ENCODE results near the gene FRMD6.

Gene FRMD6

GRCh38 chr14:51674294-51675002 is 22.7 kb downstream of the FRMD6 start:
- peaks cover 7% of the 10 kb centered on the region for H3K4me1 Mint-ChIP-seq (ENCODE audit: low read depth)
- no peaks in the 10 kb centered on the region for H3K27me3 Mint-ChIP-seq
- H3K9me3 Mint-ChIP-seq (ENCODE audit: low read depth): no peaks in the 10 kb centered on the region
- no peak overlapping the region for H3K4me3 Mint-ChIP-seq
- H3K36me3 Mint-ChIP-seq: no peaks in the 10 kb centered on the region
- H3K27ac Mint-ChIP-seq: no peak overlapping the region

DNA sequence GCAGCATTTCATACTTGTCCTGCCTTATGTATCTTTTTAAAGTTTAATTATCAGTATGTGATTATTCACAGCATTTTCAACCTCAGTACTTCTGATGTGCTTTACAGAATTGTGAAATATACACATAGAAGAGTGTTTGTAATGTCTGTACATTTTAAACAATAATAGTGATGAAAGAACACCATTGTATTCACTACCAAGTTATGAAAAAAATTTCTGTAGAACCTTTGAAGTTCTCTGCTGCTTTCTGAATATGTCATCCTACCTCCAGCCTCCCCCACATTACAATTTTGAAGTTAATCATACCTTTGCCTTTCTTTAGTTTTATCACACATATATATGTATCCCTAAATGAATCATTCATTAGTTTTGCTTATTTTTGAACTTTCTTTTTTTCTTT is 24.8 kb downstream of the FRMD6 start:
- H3K9me3 Mint-ChIP-seq (ENCODE audit: low read depth): no peaks in the 10 kb centered on the region

DNA sequence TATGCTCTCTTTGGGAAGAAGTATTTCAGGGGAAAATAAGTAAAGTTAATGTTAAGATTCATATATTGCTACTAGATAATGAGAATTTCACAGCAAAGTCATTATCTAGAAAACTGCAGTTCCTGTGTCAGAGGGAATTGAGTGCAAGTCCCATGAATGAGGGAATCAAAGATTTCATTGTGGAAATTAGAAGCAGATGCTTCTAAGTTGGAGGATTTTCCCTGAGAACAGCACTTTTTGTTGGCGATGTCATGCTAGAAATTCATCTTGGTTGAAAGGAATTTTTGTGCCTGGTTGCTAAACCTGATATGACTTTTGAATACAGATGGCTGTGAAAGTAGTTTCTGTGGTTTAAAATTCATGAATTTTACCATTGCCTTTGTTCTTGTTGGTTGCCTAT is 25.6 kb downstream of the FRMD6 start:
- Mint-ChIP-seq H3K27ac (no peak overlapping the region), H3K36me3 (no peaks in the 10 kb centered on the region), H3K4me3 (no peak overlapping the region), H3K27me3 (no peaks in the 10 kb centered on the region), H3K4me1 (ENCODE audit: low read depth) (peaks cover 7% of the 10 kb centered on the region), H3K9me3 (ENCODE audit: low read depth) (no peaks in the 10 kb centered on the region)

More for the DNA sequence above, 24.8 kb downstream of the FRMD6 start:
- Mint-ChIP-seq H3K27ac (no peak overlapping the region), H3K36me3 (no peaks in the 10 kb centered on the region), H3K27me3 (no peaks in the 10 kb centered on the region), H3K4me3 (no peak overlapping the region), H3K4me1 (ENCODE audit: low read depth) (peaks cover 7% of the 10 kb centered on the region)

DNA sequence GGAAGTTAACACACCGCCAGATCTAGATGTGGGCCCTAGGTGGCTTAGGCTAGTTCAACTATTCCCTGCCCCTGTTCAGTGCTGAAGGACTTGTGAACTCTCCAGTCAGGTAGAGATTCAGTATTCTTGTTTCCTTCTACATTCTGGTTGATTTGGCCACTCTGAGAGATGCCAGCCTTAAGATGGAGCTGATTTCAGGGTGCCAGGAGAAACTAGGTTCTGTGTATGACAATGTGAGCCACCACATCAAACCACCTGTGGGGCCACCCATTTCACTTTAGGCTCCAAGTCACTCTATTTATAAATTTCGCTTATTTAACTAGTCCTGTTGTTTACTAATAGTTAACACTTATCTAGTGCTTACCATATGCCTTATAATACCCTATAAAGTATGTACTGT is 26.0 kb downstream of the FRMD6 start:
- Mint-ChIP-seq H3K9me3 (ENCODE audit: low read depth) (no peaks in the 10 kb centered on the region), H3K4me3 (no peak overlapping the region), H3K27ac (no peak overlapping the region), H3K27me3 (no peaks in the 10 kb centered on the region), H3K4me1 (ENCODE audit: low read depth) (peaks cover 7% of the 10 kb centered on the region), H3K36me3 (no peaks in the 10 kb centered on the region)

- Mint-ChIP-seq H3K27me3 (no peaks in the 10 kb centered on the region), H3K27ac (no peak overlapping the region), H3K9me3 (ENCODE audit: low read depth) (no peaks in the 10 kb centered on the region), H3K4me1 (ENCODE audit: low read depth) (peaks cover 7% of the 10 kb centered on the region), H3K4me3 (no peak overlapping the region), H3K36me3 (no peaks in the 10 kb centered on the region)
These were observed 28.3 kb downstream of the FRMD6 start for GRCh38 chr14:51680031-51680430.

DNA sequence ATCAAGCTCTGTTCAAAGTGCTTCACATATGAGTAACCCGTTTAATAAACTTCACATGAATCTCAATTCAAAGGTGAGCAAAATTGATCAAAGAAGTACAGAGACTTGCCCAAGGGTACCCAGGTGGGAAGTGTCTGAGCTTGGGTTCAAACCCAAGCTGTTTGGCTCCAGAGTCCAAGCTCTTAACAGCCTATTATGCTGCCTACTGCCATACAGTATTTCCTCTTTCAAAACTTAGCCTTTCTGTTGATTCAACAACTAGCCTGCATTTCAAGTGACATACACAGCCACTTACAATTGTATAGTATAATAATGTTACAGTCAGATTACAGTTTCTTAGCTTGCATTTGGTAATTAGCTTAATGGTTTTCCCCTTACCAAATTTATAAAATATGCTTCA is 29.7 kb downstream of the FRMD6 start:
- Mint-ChIP-seq H3K27me3 (no peaks in the 10 kb centered on the region), H3K4me3 (no peak overlapping the region), H3K9me3 (ENCODE audit: low read depth) (no peaks in the 10 kb centered on the region), H3K4me1 (ENCODE audit: low read depth) (peaks cover 7% of the 10 kb centered on the region), H3K36me3 (no peaks in the 10 kb centered on the region), H3K27ac (no peak overlapping the region)

- H3K4me3 Mint-ChIP-seq: no peak overlapping the region
- no peaks in the 10 kb centered on the region for H3K4me1 Mint-ChIP-seq (ENCODE audit: low read depth)
- no peak overlapping the region for H3K27ac Mint-ChIP-seq
- no peaks in the 10 kb centered on the region for H3K9me3 Mint-ChIP-seq (ENCODE audit: low read depth)
- H3K27me3 Mint-ChIP-seq: no peaks in the 10 kb centered on the region
- H3K36me3 Mint-ChIP-seq: no peaks in the 10 kb centered on the region
These were observed 30.7 kb downstream of the FRMD6 start for GRCh38 chr14:51682411-51682810.

DNA sequence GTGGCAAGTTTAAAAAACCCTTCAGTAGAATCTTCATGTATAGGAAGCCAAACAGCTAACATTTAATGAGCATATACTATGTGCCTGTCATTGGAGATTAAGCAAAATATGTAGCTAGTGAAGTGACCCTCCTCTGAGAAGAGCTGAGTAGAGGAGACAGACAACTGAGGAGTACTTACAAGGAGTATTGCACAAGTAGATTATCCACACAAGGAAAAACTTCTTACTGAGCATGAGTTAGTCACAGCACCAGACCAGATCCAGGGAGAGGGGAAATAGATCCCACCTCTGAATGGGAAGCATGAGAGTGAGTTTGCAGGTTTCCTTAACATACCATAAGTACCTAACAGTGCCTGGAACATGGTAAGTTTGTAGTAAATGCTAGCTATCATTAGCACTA is 33.0 kb downstream of the FRMD6 start:
- H3K4me3 Mint-ChIP-seq: no peak overlapping the region
- H3K27ac Mint-ChIP-seq: no peak overlapping the region
- no peaks in the 10 kb centered on the region for H3K4me1 Mint-ChIP-seq (ENCODE audit: low read depth)
- H3K36me3 Mint-ChIP-seq: no peaks in the 10 kb centered on the region
- no peaks in the 10 kb centered on the region for H3K9me3 Mint-ChIP-seq (ENCODE audit: low read depth)
- no peaks in the 10 kb centered on the region for H3K27me3 Mint-ChIP-seq

GRCh38 chr14:51691176-51691575 is 39.5 kb downstream of the FRMD6 start:
- H3K27ac Mint-ChIP-seq: no peak overlapping the region
- H3K4me1 Mint-ChIP-seq (ENCODE audit: low read depth): no peaks in the 10 kb centered on the region
- no peak overlapping the region for H3K4me3 Mint-ChIP-seq
- H3K9me3 Mint-ChIP-seq (ENCODE audit: low read depth): no peaks in the 10 kb centered on the region
- no peaks in the 10 kb centered on the region for H3K27me3 Mint-ChIP-seq
- no peaks in the 10 kb centered on the region for H3K36me3 Mint-ChIP-seq

DNA sequence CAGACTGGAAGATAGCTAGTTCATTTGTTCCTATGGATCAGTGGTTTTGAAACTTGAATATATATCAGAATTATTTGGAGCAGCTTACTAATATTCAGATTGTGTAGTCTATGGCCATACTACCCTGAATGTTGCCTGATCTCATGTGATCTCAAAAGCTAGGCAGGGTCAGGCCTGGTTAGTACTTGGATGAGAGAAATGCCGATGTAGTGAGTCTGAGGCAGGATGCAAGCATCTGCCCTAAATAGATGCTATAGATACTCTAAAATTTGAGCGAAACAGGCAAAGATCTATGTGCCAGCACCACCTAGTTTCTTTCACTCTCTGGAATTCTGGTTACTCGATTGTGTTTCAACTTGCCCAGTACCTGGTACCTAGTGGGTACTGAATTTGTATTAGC is 40.9 kb downstream of the FRMD6 start:
- Mint-ChIP-seq H3K4me1 (ENCODE audit: low read depth) (no peaks in the 10 kb centered on the region), H3K27ac (no peak overlapping the region), H3K36me3 (no peaks in the 10 kb centered on the region), H3K4me3 (no peak overlapping the region), H3K9me3 (ENCODE audit: low read depth) (no peaks in the 10 kb centered on the region), H3K27me3 (no peaks in the 10 kb centered on the region)

DNA sequence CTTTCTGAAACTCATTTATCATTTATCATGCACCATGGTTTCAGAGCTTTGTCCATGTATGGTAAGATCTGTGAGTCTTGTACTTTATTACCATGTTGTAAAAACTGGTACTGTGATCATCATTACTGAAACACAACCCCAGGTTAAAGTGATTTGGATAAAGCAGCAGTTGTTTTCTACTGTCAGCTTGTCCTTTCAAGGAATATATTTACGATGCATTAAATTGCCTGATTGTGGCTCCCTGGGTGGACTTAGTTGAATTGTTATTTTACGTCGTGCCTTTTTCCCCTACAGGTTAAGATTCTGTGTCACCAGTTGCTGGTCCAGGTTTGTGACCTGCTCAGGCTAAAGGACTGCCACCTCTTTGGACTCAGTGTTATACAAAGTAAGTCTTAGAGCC is 46.1 kb downstream of the FRMD6 start:
- H3K4me1 Mint-ChIP-seq (ENCODE audit: low read depth): no peaks in the 10 kb centered on the region
- no peaks in the 10 kb centered on the region for H3K9me3 Mint-ChIP-seq (ENCODE audit: low read depth)
- H3K27ac Mint-ChIP-seq: no peak overlapping the region
- no peaks in the 10 kb centered on the region for H3K27me3 Mint-ChIP-seq
- no peaks in the 10 kb centered on the region for H3K36me3 Mint-ChIP-seq
- no peak overlapping the region for H3K4me3 Mint-ChIP-seq

- H3K4me3 Mint-ChIP-seq: no peak overlapping the region
- no peaks in the 10 kb centered on the region for H3K36me3 Mint-ChIP-seq
- H3K4me1 Mint-ChIP-seq (ENCODE audit: low read depth): no peaks in the 10 kb centered on the region
- H3K27me3 Mint-ChIP-seq: no peaks in the 10 kb centered on the region
- H3K27ac Mint-ChIP-seq: no peak overlapping the region
- H3K9me3 Mint-ChIP-seq (ENCODE audit: low read depth): no peaks in the 10 kb centered on the region
These were observed 50.2 kb downstream of the FRMD6 start for GRCh38 chr14:51701951-51702350.

GRCh38 chr14:51703787-51704186 is 52.1 kb downstream of the FRMD6 start:
- H3K9me3 Mint-ChIP-seq (ENCODE audit: low read depth): no peaks in the 10 kb centered on the region
- H3K36me3 Mint-ChIP-seq: no peaks in the 10 kb centered on the region
- H3K4me1 Mint-ChIP-seq (ENCODE audit: low read depth): no peaks in the 10 kb centered on the region
- H3K4me3 Mint-ChIP-seq: no peak overlapping the region
- no peak overlapping the region for H3K27ac Mint-ChIP-seq
- no peaks in the 10 kb centered on the region for H3K27me3 Mint-ChIP-seq

DNA sequence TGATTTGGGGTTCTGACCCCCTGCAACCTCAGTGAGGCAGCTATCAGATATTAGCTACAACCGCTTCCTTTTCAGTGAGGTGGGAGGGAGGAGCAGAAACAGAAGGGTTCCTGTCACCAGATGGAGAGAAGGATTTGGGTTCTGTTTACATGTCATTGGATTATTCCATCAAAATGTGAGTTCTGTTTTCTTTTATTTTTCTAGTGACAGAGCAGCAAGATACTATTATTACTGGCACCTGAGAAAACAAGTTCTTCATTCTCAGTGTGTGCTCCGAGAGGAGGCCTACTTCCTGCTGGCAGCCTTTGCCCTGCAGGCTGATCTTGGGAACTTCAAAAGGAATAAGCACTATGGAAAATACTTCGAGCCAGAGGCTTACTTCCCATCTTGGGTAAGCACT is 52.8 kb downstream of the FRMD6 start:
- no peaks in the 10 kb centered on the region for H3K9me3 Mint-ChIP-seq (ENCODE audit: low read depth)
- no peaks in the 10 kb centered on the region for H3K4me1 Mint-ChIP-seq (ENCODE audit: low read depth)
- no peaks in the 10 kb centered on the region for H3K36me3 Mint-ChIP-seq
- H3K27me3 Mint-ChIP-seq: no peaks in the 10 kb centered on the region
- no peak overlapping the region for H3K27ac Mint-ChIP-seq
- no peak overlapping the region for H3K4me3 Mint-ChIP-seq

GRCh38 chr14:51707327-51707726 is 55.6 kb downstream of the FRMD6 start:
- no peaks in the 10 kb centered on the region for H3K36me3 Mint-ChIP-seq
- H3K4me3 Mint-ChIP-seq: no peak overlapping the region
- H3K27me3 Mint-ChIP-seq: no peaks in the 10 kb centered on the region
- no peaks in the 10 kb centered on the region for H3K4me1 Mint-ChIP-seq (ENCODE audit: low read depth)
- no peaks in the 10 kb centered on the region for H3K9me3 Mint-ChIP-seq (ENCODE audit: low read depth)
- no peak overlapping the region for H3K27ac Mint-ChIP-seq

- Mint-ChIP-seq H3K9me3 (ENCODE audit: low read depth) (no peaks in the 10 kb centered on the region), H3K4me1 (ENCODE audit: low read depth) (no peaks in the 10 kb centered on the region), H3K27me3 (no peaks in the 10 kb centered on the region), H3K4me3 (no peak overlapping the region), H3K36me3 (no peaks in the 10 kb centered on the region), H3K27ac (no peak overlapping the region)
These were observed 59.8 kb downstream of the FRMD6 start for GRCh38 chr14:51711505-51711904.
